WTC11 (cell line): Measurements from ENCODE around the gene TMEM190.

Source experiments
- ELF4 ChIP-seq: sonication (generic); formaldehyde crosslinking; IDR thresholded peaks from 2 replicates; pipeline ENCODE4 v1.8.1; 2022; ENCODE audit warnings: low read depth, mild to moderate bottlenecking, moderate library complexity, missing genetic modification reagents
- FOXJ3 ChIP-seq: sonication (generic); formaldehyde crosslinking; IDR thresholded peaks from 2 replicates; pipeline ENCODE4 v1.9.0; 2021; ENCODE audit warnings: missing genetic modification reagents, mild to moderate bottlenecking, borderline replicate concordance
- FOXK1 ChIP-seq: sonication (generic); formaldehyde crosslinking; IDR thresholded peaks from 2 replicates; pipeline ENCODE4 v1.8.0; 2022; ENCODE audit warnings: mild to moderate bottlenecking, moderate library complexity, missing genetic modification reagents
- IRF1 ChIP-seq: sonication (generic); formaldehyde crosslinking; IDR thresholded peaks from 2 replicates; pipeline ENCODE4 v1.8.0; 2023; ENCODE audit warnings: missing genetic modification reagents
- KAT7 ChIP-seq: sonication (generic); formaldehyde crosslinking; IDR thresholded peaks from 2 replicates; pipeline ENCODE4 v1.8.1; 2023; ENCODE audit warnings: missing genetic modification reagents, mild to moderate bottlenecking, borderline replicate concordance
- TEAD4 ChIP-seq: sonication (generic); formaldehyde crosslinking; IDR thresholded peaks from 2 replicates; pipeline ENCODE4 v1.8.0; 2022; ENCODE audit warnings: mild to moderate bottlenecking, missing genetic modification reagents
- TF ChIP-seq, protein P1 (sequence below): fragments of 200-600 bp; IDR thresholded peaks from 2 replicates; pipeline ENCODE4 v1.8.0; 2022; ENCODE audit warnings: antibody characterized with exemption

DNA sequence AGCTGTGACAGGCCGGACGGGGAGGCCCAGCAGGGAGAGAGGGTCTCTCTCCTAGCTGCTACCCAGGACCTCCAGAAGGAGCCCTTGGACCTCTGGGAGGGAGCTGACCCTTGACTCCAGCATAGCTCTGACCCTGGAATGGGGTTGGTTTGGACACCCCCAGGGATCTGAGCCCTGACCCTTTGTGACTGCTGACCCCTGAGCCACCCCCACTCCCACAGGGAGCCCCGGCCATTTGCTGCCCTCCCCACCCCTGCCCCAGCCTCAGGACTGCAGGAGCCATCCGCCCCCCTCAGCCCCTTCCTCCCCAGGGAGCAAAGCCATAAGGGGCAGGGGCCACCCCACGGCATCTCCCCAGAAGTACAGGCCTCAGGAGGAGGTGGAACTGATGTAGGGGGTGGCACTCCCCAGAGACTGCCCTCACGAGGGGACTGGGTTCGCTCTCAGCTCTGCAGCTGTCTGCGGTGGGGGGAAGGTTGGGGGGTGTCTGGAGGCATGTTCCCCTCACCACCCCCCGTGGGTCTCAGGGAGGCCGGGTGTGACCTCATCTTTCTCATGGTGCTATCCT lies 29.1 kb upstream of the TMEM190 start:
- TF ChIP-seq, protein P1, sequence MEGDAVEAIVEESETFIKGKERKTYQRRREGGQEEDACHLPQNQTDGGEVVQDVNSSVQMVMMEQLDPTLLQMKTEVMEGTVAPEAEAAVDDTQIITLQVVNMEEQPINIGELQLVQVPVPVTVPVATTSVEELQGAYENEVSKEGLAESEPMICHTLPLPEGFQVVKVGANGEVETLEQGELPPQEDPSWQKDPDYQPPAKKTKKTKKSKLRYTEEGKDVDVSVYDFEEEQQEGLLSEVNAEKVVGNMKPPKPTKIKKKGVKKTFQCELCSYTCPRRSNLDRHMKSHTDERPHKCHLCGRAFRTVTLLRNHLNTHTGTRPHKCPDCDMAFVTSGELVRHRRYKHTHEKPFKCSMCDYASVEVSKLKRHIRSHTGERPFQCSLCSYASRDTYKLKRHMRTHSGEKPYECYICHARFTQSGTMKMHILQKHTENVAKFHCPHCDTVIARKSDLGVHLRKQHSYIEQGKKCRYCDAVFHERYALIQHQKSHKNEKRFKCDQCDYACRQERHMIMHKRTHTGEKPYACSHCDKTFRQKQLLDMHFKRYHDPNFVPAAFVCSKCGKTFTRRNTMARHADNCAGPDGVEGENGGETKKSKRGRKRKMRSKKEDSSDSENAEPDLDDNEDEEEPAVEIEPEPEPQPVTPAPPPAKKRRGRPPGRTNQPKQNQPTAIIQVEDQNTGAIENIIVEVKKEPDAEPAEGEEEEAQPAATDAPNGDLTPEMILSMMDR, result no peak
- no peak for TF ChIP-seq ELF4
- no peak for TF ChIP-seq TEAD4
- TF ChIP-seq FOXJ3 (CRISPR knock-in tag), result no peak
- TF ChIP-seq FOXK1, result no peak
- no peak for TF ChIP-seq IRF1 (CRISPR knock-in tag)
- no peak for TF ChIP-seq KAT7 (CRISPR knock-in tag)
